ENCODE measurements around the gene KCTD19.

KCTD19 gene

GRCh38 chr16:67240506-67240905, 86.0 kb downstream of the KCTD19 start:
- DNase-seq = no peak
